Upper lobe of left lung (tissue), 6 donors: Measurements from ENCODE around the gene NXPE4. TPM values are rescaled to one million over a fixed set of nuclear protein-coding genes. Genes with fewer than 3 reads are reported as not detected.

Experiments used
- ATAC-seq, 2 donors: fragments of 200-7000 bp; cut with Tn5 transposase; one replicate each; pipeline ENCODE4 v1.9.1; 2022; ENCODE audit warnings: mild to moderate bottlenecking in 2 of 2, moderate library complexity in 2 of 2; ENCODE audit not compliant: low FRiP score in 2 of 2
- DNase-seq, 2 donors: peaks; one replicate each; pipeline ENCODE4 v3.0.0-alpha.2; 2019 to 2020
- H3K27ac ChIP-seq, 4 donors: fragments of 200-600 bp; sonication (generic); one replicate each; pipeline ENCODE4 v1.5.1; 2016 to 2019
- H3K27me3 ChIP-seq, 4 donors: fragments of 200-600 bp; sonication (generic); one replicate each; pipeline ENCODE4 v1.5.1; 2017 to 2019
- H3K36me3 ChIP-seq, 4 donors: fragments of 200-600 bp; sonication (generic); one replicate each; pipeline ENCODE4 v1.5.1; 2016 to 2019
- H3K4me1 ChIP-seq, 4 donors: fragments of 200-600 bp; sonication (generic); one replicate each; pipeline ENCODE4 v1.5.1; 2018 to 2019
- H3K4me3 ChIP-seq, 4 donors: fragments of 200-600 bp; sonication (generic); one replicate each; pipeline ENCODE4 v1.5.1; 2017 to 2019; ENCODE audit warnings: mild to moderate bottlenecking in 2 of 4, moderate library complexity in 1 of 4
- H3K9me3 ChIP-seq, 4 donors: fragments of 200-600 bp; sonication (generic); one replicate each; pipeline ENCODE4 v1.5.1; 2018 to 2019
- CTCF ChIP-seq, 6 experiments: fragments of 450-650 bp in 4 of 6; fragments of 200-600 bp in 2 of 6; sonication (generic) in 2 of 6; IDR thresholded peaks; one replicate each; pipeline ENCODE4 v1.5.1; 2016 to 2019; ENCODE audit warnings: antibody characterized with exemption in 6 of 6
- EP300 ChIP-seq, 4 donors: sonication (generic); formaldehyde crosslinking; IDR thresholded peaks; one replicate each; pipeline ENCODE4 v1.5.1; 2017; ENCODE audit warnings: antibody characterized with exemption in 4 of 4, control low read depth in 2 of 4
- POLR2A ChIP-seq, 4 donors: fragments of 450-650 bp; IDR thresholded peaks; one replicate each; pipeline ENCODE4 v1.5.1; 2016 to 2017; ENCODE audit warnings: antibody characterized with exemption in 4 of 4, mild to moderate bottlenecking in 2 of 4
- POLR2AphosphoS5 ChIP-seq, 2 donors: sonication (generic); formaldehyde crosslinking; IDR thresholded peaks; one replicate each; pipeline ENCODE4 v1.5.1; 2017; ENCODE audit warnings: antibody characterized with exemption in 2 of 2
- WGBS, 2 donors: methylation state at CpG; one replicate each; pipeline ENCODE4 v1.1.5; 2017 to 2018; 5-methylcytosine and 5-hydroxymethylcytosine counted together
- total RNA-seq, 6 donors: library from RNA; depleted of rRNA in 4 of 6; stranded (reverse); fragments of >200 nt in 4 of 6; gene quantifications; one replicate each; pipeline versions ENCODE4 v1.1.0 to v1.2.1, GENCODE V29; 2016 to 2021
- donor health status: DM: no; HTN: no; CAD: no; lungs with moderate emphysema.
- donor health status: DM: no; HTN: yes; CAD: no; lungs with severe emphysema.

Gene NXPE4
- total RNA-seq, 6 donors from 2014 or later = 0.13 TPM; not detected in 5

GRCh38 chr11:114587398-114587953 is 8.1 kb downstream of the NXPE4 start:
- ATAC-seq = no peak
- peaks cover 13 to 31% (median 22%) of the 10 kb centered on the region in 4 donors for H3K9me3 ChIP-seq
- DNase-seq = no peak
- H3K36me3 ChIP-seq = no peaks in the 10 kb centered on the region
- H3K4me3 ChIP-seq = no peak overlapping the region
- TF ChIP-seq POLR2AphosphoS5 (IDR thresholded peaks at IDR 0.05) = no peak
- H3K4me1 ChIP-seq = no peaks in the 10 kb centered on the region
- WGBS, 2 donors = 71 to 87% methylated on average over 2 to 3 of the region's 3 CpGs
- no peaks in the 10 kb centered on the region for H3K27me3 ChIP-seq
- no peak overlapping the region for H3K27ac ChIP-seq

GRCh38 chr11:114586797-114587196 is 8.8 kb downstream of the NXPE4 start:
- TF ChIP-seq CTCF (IDR thresholded peaks at IDR 0.05) = no peak
- TF ChIP-seq POLR2A (IDR thresholded peaks at IDR 0.05) = no peak
- H3K27ac ChIP-seq = no peak overlapping the region
- ATAC-seq (no peak), DNase-seq (no peak)
- no peaks in the 10 kb centered on the region for H3K4me1 ChIP-seq
- no peaks in the 10 kb centered on the region for H3K27me3 ChIP-seq
- 93 to 94% methylated on average over 5 of the region's 5 CpGs for WGBS, 2 donors
- no peak overlapping the region for H3K4me3 ChIP-seq
- no peaks in the 10 kb centered on the region for H3K36me3 ChIP-seq
- H3K9me3 ChIP-seq = peaks cover 13 to 31% (median 22%) of the 10 kb centered on the region in 4 donors

- DNase-seq (no peak), ATAC-seq (no peak)
- Histone ChIP-seq H3K27me3 (no peaks in the 10 kb centered on the region), H3K36me3 (no peaks in the 10 kb centered on the region), H3K9me3 (peaks cover 0 to 3% (median 0%) of the 10 kb centered on the region in 4 donors), H3K4me1 (no peaks in the 10 kb centered on the region), H3K4me3 (no peak overlapping the region), H3K27ac (no peak overlapping the region)
- TF ChIP-seq CTCF (IDR thresholded peaks at IDR 0.05) (no peak), EP300 (IDR thresholded peaks at IDR 0.05) (no peak), POLR2A (IDR thresholded peaks at IDR 0.05) (no peak), POLR2AphosphoS5 (IDR thresholded peaks at IDR 0.05) (no peak)
- 0 to 53% methylated on average over 1 of the region's 1 CpG for WGBS, 2 donors
These were observed 23.9 kb downstream of the NXPE4 start for GRCh38 chr11:114571712-114572111.

GRCh38 chr11:114569801-114570200 is 25.8 kb downstream of the NXPE4 start:
- 37 to 68% methylated on average over 3 of the region's 3 CpGs for WGBS, 2 donors
- Histone ChIP-seq H3K4me1 (no peaks in the 10 kb centered on the region), H3K4me3 (no peak overlapping the region), H3K36me3 (no peaks in the 10 kb centered on the region), H3K27ac (no peak overlapping the region), H3K9me3 (peaks cover 0 to 3% (median 0%) of the 10 kb centered on the region in 4 donors), H3K27me3 (no peaks in the 10 kb centered on the region)
- TF ChIP-seq POLR2AphosphoS5 (IDR thresholded peaks at IDR 0.05) (no peak), POLR2A (IDR thresholded peaks at IDR 0.05) (no peak), EP300 (IDR thresholded peaks at IDR 0.05) (no peak), CTCF (IDR thresholded peaks at IDR 0.05) (no peak)
- no peak for ATAC-seq
- DNase-seq = no peak

GRCh38 chr11:114566276-114566675 is 29.3 kb downstream of the NXPE4 start:
- Histone ChIP-seq H3K27ac (no peak overlapping the region), H3K36me3 (no peaks in the 10 kb centered on the region), H3K9me3 (no peaks in the 10 kb centered on the region), H3K4me3 (no peak overlapping the region), H3K4me1 (no peaks in the 10 kb centered on the region), H3K27me3 (no peaks in the 10 kb centered on the region)
- no peak for DNase-seq
- WGBS, 2 donors = 63 to 74% methylated on average over 2 of the region's 2 CpGs
- ATAC-seq = no peak
- no peak for TF ChIP-seq POLR2A (IDR thresholded peaks at IDR 0.05)
- TF ChIP-seq POLR2AphosphoS5 (IDR thresholded peaks at IDR 0.05) = no peak
- TF ChIP-seq CTCF (IDR thresholded peaks at IDR 0.05) = no peak
- no peak for TF ChIP-seq EP300 (IDR thresholded peaks at IDR 0.05)
